RKO (cell line): ENCODE data around the gene HMBS.
"Not testable (repeated sequence)": the region's sequence is repeated elsewhere in the genome, so short reads cannot be mapped to it uniquely, and the experiment has no call there.

Experiments
- DNase-seq: peaks from one replicate; pipeline ENCODE4 v3.0.0-alpha.2; 2016; ENCODE audit warnings: low spot score

HMBS gene

DNA sequence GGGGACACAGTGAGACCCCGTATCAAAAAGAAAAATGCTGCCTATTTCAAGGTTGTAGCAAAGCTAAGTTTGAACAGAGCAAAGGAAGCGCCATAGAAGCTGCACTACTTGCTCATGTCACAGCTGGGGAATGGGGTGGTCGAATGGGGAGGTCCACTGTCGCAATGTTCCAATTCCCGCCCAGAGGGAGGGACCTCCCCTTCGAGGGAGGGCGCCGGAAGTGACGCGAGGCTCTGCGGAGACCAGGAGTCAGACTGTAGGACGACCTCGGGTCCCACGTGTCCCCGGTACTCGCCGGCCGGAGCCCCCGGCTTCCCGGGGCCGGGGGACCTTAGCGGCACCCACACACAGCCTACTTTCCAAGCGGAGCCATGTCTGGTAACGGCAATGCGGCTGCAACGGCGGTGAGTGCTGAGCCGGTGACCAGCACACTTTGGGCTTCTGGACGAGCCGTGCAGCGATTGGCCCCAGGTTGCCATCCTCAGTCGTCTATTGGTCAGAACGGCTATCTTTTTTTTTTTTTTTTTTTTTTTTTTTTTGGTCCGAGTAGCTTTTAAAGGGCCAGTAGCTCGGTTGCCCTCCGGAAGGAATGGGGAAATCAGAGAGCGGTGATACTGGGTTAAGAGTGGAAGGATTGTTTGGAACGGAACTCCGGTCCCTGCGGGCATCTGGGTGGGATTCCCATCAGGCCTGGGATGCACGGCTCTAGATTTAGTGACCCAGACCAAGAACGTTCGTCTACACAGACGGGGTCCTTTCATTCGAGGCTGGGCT is at the start of gene HMBS:
TSS of gene HMBS (plus strand) at position 219 of the 774 bp plus-strand sequence. CDS start at position 372, 153 bp downstream.
- peak; percentile 94 for DNase-seq

GRCh38 chr11:119038884-119039283 is 45.8 kb upstream of the HMBS start:
- DNase-seq = no peak

DNA sequence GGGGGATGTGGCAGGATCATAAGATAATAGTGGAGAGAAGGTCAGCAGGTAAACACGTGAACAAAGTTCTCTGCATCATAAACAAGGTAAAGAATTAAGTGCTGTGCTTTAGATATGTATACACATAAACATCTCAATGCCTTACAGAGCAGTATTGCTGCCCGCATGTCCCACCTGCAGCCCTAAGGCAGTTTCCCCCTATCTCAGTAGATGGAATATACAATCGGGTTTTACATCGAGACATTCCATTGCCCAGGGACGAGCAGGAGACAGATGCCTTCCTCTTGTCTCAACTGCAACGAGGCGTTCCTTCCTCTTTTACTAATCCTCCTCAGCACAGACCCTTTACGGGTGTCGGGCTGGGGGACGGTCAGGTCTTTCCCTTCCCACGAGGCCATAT is 45.2 kb upstream of the HMBS start:
- not testable (repeated sequence) for DNase-seq

DNA sequence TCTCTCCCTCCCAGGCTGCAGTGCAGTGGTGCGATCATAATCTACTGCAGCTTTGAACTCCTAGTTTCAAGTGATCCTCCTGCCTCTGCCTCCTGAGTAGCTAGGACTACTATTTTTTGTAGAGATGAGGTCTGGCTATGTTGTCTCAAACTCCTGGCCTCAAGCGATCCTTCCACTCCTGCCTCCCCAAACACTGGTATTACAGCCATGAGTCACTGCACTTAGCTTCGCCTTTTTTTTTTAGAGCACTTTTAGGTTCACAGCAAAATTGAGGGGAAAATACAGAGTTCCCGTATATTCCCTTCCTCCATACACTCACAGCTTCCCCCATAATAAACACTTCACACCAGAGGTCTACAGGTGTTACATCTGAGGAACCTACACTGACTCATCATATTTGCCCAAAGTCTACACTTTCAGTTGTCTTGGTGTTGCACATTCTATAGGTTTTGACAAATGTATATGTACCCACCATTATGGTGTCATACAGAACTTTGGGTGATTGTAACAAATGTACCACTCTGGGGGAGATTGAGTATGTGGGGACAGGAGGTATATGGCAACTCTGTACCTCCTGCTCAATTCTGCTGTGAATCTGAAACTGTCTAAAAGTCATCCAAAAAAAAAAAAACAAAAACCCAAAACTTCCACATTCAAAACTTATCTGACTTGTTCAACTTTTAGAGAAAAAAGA is 42.7 kb upstream of the HMBS start:
- no peak for DNase-seq

DNA sequence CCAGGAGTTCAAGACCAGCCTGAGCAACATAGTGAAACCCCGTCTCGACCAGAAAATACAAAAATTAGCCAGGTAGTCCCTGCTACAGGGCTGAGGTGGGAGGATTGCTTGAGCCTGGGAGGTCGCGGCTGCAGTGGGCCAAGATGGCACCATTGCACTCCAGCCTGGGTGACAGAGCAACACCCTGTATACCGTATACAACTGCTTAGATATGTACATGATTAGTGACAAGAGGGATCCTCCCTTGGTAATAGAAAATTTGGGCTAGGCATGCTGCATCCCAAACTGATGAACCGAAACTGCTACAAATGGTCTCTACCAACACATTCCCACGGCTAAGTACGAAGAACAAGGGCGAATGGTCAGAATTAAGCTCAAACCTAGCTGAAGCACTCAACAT is 41.8 kb upstream of the HMBS start:
- DNase-seq = no peak

GRCh38 chr11:119044708-119045107 is 40.0 kb upstream of the HMBS start:
- no peak for DNase-seq

- DNase-seq = no peak
These were observed 38.2 kb upstream of the HMBS start for GRCh38 chr11:119046489-119046888.

- no peak for DNase-seq
These were observed 37.5 kb upstream of the HMBS start for GRCh38 chr11:119047205-119047604.

- DNase-seq = no peak
These were observed 36.0 kb upstream of the HMBS start for GRCh38 chr11:119048644-119049043.

DNA sequence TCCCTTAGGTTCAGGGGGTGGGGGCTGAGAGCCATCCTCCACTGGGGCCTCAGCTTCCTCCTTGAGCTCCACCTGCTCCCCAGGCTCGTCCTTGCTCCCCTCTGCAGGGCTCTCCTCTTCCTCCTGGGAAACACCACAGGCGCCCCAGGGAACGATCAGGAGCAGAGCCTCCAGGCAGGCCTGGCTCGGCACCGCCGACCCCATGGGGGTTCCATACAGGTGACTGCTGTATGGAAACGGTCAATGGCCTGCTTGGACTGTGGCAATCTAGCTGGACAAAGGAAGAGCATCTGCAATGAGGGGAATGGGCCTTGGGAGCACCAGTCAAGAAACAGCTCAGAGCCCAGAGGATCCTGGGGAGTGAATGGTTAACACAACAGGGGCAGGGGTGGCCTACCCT is 35.6 kb upstream of the HMBS start:
- DNase-seq = no peak

GRCh38 chr11:119051440-119052162 is 33.1 kb upstream of the HMBS start:
- no peak for DNase-seq

DNA sequence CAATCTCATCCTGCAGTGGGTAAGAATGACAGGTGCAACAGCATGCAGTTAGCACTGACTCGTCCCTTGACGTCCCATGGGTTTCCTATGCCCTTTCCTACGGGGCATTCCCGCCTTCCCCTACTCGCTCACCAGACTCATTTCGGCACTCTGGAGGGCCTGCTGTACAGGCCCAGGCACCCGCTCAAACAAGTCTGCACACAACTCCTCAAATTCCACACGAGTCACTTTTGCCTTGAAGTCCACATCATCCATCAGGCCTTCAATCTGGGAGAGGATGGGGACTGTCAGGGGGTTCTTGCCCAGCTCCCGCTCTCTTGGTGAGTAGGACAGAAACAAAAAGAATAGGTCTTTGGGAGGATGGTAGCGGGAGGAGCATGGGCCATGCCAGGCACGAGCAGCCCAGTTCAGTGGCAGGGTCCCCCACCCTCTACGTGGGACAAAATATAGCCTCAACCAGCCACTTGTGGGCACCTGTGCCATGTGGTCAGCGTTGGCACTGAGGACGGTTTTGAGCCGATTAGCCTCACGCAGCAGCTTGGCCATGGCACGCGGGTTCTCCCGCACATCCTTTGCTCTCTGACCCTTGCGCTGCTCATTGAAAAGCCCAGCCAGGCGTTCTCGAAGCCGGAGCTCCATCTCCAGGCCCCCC is 32.4 kb upstream of the HMBS start:
- DNase-seq = no peak

- no peak for DNase-seq
These were observed 30.3 kb upstream of the HMBS start for GRCh38 chr11:119054418-119054817.

- DNase-seq = peak; percentile 81
These were observed 28.8 kb upstream of the HMBS start for GRCh38 chr11:119055901-119056300.

DNA sequence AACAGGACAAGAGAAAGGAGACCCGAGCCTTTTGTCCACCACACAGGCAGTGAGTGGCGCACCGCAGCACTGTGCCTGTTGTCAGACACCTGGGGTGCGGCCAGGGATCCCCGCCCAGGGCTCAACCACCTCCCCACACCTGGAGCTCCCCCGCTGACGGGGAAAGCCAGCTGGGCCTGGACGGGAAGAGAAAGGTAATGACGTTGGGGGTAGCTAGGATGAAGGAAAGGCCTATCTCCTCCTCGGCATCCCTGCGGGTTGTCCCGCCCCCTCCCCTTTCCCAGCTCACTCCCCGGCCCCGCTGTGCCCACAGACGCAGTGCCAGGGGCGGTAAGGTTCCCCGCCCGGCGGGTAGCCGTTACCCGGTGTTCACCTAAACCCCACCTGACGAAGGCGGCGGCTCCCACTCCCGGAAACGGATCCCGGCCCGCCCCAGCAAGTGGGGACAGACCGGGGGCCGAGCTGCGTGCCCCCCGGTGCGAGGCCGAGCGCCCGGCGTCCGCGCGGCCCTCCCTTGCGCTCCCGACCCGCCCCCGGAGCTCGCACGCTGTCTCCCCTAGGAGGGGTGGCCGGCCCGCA is 28.2 kb upstream of the HMBS start:
- no peak for DNase-seq

DNA sequence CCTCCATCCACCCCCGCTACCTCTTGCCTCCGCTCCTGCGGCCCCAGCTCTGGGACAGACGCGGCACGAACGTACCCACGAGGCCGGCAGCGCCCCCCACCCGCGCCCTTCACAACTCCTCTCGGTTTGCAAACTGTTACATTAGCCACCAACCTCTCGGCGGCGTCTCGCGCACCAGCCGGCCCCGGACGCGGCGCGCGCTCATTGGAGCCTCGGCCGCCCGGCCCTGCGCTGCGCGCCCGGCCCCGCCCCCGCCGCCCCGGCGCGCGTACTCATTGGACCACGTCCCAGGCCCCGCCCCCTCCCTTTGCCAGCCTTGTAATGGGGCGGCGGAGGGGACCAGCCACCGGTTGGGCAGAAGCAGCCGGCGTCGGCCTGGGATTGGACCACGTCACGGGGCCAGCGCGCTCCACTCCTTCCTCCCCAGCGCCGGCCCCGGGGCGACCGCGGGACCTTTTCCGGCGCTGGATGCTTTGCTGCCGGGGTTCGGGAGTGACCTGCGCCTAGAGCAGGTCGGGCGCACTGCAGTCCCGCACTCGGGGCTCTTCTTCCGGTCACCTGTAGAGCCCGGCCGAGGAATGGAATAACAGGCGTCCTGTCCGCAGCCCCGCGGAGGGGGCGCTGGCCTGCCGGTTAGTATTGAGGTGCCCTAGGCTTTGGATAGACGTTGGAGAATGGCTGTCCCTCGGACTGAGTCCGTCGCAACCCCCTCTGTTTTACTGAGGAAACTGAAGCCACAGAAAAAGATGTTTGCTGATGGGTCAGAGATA is 27.5 kb upstream of the HMBS start, which contains the start of gene HYOU1:
TSS of gene HYOU1 (minus strand) at position 206 of the 770 bp plus-strand sequence. CDS start 1,045 bp downstream, outside the sequence.
- peak; percentile 96 for DNase-seq

DNA sequence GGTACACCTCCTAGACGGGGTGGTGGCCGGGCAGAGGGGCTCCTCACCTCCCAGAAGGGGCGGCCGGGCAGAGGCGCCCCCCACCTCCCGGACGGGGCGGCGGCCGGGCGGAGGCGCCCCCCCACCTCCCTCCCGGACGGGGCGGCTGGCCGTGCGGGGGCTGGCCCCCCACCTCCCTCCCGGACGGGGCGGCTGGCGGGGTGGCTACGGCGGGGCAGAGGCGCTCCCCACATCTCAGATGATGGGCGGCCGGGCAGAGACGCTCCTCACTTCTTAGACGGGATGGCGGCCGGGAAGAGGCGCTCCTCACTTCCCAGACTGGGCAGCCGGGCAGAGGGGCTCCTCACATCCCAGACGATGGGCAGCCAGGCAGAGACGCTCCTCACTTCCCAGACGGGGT is 25.6 kb upstream of the HMBS start:
- not testable (repeated sequence) for DNase-seq

DNA sequence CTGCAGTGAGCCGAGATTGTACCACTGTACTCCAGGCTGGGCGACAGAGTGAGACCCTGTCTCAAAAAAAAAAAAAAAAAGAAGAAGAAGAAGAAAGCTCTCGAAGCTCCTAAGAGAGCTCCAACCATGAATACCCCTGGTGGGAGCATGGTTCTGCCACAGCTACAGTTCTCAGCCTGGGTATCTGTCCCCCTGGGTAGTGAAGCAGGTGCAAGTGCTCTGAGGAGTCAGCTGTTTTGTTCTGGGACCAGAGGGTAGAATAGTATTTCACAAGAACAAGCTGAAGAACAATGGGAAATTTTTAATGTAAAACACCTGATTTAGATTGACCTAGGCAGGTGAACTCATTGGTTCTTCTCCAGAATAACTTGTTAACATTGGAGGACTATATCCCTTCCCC is 23.4 kb upstream of the HMBS start:
- no peak for DNase-seq

DNA sequence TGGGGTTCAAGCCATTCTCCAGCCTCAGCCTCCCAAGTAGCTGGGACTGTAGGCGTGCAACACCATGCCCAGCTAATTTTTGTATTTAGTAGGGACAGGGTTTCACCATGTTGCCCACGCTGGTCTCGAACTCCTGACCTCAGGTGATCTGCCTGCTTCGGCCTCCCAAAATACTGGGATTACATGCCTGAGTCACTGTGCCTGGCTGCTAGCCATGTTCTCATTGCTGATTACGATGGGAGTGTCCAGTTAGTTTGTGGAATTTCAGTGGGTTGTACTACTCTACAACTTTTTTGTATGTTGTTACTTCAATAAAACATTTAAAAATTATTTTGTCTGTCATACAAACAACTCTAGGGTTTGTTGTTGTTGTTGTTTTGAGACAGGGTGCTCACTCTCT is 21.9 kb upstream of the HMBS start:
- DNase-seq = peak; percentile 27

DNA sequence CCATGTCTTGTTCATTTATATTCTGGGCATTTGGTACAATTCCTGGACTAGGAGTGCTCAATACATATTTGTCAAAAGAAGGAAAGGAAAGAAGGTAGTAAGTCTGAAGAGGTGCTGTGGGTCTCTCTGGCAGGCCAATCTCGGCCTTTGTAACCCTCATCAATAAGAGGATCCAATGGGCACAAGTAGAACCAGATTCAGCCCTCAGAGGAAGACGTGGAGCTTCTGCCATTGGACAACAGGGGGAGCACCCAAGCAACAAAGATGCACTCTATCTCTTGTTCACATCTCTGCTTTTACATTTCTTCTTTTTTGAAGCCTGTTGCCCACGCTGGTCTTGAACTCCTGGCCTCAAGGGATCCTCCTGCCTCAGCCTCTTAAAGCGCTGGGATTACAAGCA is 19.3 kb upstream of the HMBS start:
- DNase-seq = peak; percentile 73
